Osteocyte (in vitro differentiated cells): ENCODE data around the gene TET3. TPM values are rescaled to one million over a fixed set of nuclear protein-coding genes. Genes with fewer than 3 reads are reported as not detected.

Experiments
- DNase-seq: peaks from one replicate; pipeline ENCODE4 v3.0.0; 2021; ENCODE audit warnings: mixed read lengths; ENCODE audit not compliant: unreplicated experiment; ENCODE audit errors: extremely low spot score
- H3K27ac Mint-ChIP-seq: one replicate; pipeline ENCODE4 v1.8.0; 2021; ENCODE audit warnings: mild to moderate bottlenecking, mixed read lengths; ENCODE audit not compliant: unreplicated experiment
- H3K27me3 Mint-ChIP-seq: one replicate; pipeline ENCODE4 v1.8.0; 2021; ENCODE audit warnings: mixed read lengths; ENCODE audit not compliant: unreplicated experiment
- H3K36me3 Mint-ChIP-seq: one replicate; pipeline ENCODE4 v1.8.0; 2021; ENCODE audit warnings: mixed read lengths; ENCODE audit not compliant: unreplicated experiment
- H3K4me1 Mint-ChIP-seq: one replicate; pipeline ENCODE4 v1.8.0; 2021; ENCODE audit warnings: mixed read lengths; ENCODE audit not compliant: unreplicated experiment
- H3K4me3 Mint-ChIP-seq: one replicate; pipeline ENCODE4 v1.8.0; 2021; ENCODE audit warnings: mild to moderate bottlenecking, moderate library complexity, mixed read lengths; ENCODE audit not compliant: unreplicated experiment
- H3K9me3 Mint-ChIP-seq: one replicate; pipeline ENCODE4 v1.8.0; 2021; ENCODE audit warnings: mixed read lengths; ENCODE audit not compliant: unreplicated experiment
- total RNA-seq: library from RNA; stranded (reverse); gene quantifications from 2 replicates; pipeline ENCODE4 v1.2.1, GENCODE V29; 2021
- TF ChIP-seq, protein P1 (sequence below): fragments of 200-600 bp; sonication (generic); IDR thresholded peaks from 2 replicates; pipeline ENCODE4 v1.5.0; 2021; ENCODE audit warnings: antibody characterized with exemption, mild to moderate bottlenecking, moderate library complexity

The TET3 gene
- total RNA-seq, 1 donor from 2014 or later: 26.5 TPM

DNA sequence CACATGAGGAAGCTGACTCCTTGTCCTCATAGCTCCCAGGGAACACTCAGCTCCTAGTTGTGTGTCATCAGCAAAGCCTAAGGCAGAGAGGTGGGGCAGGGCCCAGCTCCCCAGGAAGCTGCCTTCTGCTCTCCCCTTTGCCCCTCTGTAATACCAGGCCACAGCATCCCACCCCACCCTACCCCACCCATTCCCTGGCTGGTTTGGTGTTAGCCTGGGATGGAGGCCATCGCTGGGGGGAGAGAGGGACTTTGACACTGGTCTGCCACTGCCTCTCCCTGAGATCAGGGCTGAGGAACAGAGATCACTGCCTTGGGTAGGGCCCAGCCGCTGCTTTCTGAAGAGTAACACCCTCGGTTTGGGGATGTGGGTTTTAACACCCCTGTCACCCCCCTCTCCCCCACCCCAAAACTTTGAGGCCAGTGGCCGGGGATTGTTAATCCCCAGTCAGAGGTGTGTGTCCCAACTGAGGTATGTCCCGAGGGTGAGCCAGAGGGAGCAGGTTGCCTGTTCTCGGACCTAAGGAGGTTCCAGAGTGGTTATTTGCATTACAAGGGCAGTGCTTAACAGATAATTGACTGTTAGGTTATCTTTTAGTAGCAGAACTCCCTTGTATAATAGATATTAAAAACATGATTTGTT, 41.4 kb downstream of the TET3 start:
- Mint-ChIP-seq H3K36me3 (peaks cover 4% of the 10 kb centered on the region), H3K4me1 (peaks cover 33% of the 10 kb centered on the region), H3K27me3 (no peaks in the 10 kb centered on the region), H3K4me3 (no peak overlapping the region), H3K9me3 (no peaks in the 10 kb centered on the region), H3K27ac (no peak overlapping the region)
- DNase-seq: no peak
- TF ChIP-seq, protein P1, sequence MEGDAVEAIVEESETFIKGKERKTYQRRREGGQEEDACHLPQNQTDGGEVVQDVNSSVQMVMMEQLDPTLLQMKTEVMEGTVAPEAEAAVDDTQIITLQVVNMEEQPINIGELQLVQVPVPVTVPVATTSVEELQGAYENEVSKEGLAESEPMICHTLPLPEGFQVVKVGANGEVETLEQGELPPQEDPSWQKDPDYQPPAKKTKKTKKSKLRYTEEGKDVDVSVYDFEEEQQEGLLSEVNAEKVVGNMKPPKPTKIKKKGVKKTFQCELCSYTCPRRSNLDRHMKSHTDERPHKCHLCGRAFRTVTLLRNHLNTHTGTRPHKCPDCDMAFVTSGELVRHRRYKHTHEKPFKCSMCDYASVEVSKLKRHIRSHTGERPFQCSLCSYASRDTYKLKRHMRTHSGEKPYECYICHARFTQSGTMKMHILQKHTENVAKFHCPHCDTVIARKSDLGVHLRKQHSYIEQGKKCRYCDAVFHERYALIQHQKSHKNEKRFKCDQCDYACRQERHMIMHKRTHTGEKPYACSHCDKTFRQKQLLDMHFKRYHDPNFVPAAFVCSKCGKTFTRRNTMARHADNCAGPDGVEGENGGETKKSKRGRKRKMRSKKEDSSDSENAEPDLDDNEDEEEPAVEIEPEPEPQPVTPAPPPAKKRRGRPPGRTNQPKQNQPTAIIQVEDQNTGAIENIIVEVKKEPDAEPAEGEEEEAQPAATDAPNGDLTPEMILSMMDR: no peak

DNA sequence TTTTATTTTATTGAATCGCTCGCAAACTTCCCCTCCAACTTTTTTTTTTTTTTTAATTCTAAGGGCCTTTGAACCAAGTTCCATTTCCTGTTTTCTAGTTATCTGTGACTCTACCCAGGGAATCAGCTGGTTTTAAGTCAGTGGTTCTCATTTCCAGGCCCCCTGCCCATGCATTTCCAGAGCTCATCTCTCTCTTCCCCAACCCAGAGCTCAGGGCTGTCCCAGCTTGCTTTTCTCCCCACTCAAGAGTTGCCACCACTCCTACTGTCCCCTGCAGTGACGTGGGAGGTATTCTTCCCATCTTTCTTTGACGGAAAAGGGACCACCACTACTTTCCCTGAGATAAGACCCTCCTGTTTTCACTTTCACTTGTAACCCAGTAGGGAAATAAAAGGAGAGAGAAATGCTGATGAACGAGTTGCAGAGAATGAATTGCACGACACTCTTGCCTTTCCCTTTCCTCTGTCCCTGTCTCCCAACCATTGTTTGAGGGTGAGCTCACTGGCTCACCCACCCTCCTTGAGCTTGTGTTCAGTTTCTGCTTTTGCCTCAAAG, 42.1 kb downstream of the TET3 start:
- peaks cover 4% of the 10 kb centered on the region for H3K36me3 Mint-ChIP-seq
- H3K4me1 Mint-ChIP-seq: peaks cover 34% of the 10 kb centered on the region
- H3K27ac Mint-ChIP-seq: peak overlapping the region; percentile 38
- TF ChIP-seq, protein P1: no peak
- peak; percentile 36 for DNase-seq
- H3K4me3 Mint-ChIP-seq: no peak overlapping the region
- no peaks in the 10 kb centered on the region for H3K9me3 Mint-ChIP-seq
- H3K27me3 Mint-ChIP-seq: no peaks in the 10 kb centered on the region

DNA sequence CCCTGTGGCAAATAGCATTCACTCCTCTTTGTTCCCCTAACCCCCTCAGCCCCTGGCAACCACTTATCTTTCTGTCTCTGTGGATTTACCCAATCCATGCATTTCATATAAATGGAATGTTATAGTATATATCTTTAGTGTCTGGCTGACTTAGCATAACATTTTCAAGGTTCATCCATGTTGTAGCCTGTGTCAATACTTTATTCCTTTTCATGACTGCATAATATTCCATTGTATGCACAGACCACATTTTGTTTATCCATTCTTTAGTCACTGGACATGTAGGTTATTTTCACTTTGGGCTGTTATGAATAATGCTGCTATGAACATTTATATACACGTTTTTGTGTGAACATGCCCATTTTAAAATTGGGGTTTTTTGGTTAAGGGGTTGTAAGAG, 42.8 kb downstream of the TET3 start:
- H3K4me3 Mint-ChIP-seq: no peak overlapping the region
- peaks cover 4% of the 10 kb centered on the region for H3K36me3 Mint-ChIP-seq
- peaks cover 35% of the 10 kb centered on the region for H3K4me1 Mint-ChIP-seq
- H3K27ac Mint-ChIP-seq: no peak overlapping the region
- DNase-seq: no peak
- H3K27me3 Mint-ChIP-seq: no peaks in the 10 kb centered on the region
- TF ChIP-seq, protein P1: no peak
- H3K9me3 Mint-ChIP-seq: no peaks in the 10 kb centered on the region

DNA sequence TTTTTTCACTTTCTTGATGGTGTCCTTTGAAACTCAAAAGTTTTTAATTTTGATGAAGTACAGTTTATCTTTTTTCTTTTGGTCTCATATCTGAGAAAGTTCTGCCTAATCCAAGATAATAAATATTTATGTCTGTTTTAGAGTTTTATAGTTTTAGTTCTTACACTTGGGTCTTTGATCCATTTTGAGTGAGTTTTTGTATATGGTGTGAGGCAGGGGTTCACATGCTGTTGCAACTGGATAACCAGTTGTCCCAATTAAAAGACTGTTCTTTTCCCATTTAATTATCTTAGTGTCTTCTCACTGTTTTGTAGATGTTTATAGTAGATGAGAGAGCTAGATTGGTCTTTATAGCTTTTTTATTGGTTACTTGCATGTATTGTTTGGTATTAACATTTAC, 43.6 kb downstream of the TET3 start:
- no peak overlapping the region for H3K27ac Mint-ChIP-seq
- no peak for DNase-seq
- peaks cover 39% of the 10 kb centered on the region for H3K4me1 Mint-ChIP-seq
- H3K4me3 Mint-ChIP-seq: no peak overlapping the region
- TF ChIP-seq, protein P1: no peak
- peaks cover 4% of the 10 kb centered on the region for H3K36me3 Mint-ChIP-seq
- no peaks in the 10 kb centered on the region for H3K27me3 Mint-ChIP-seq
- H3K9me3 Mint-ChIP-seq: no peaks in the 10 kb centered on the region

DNA sequence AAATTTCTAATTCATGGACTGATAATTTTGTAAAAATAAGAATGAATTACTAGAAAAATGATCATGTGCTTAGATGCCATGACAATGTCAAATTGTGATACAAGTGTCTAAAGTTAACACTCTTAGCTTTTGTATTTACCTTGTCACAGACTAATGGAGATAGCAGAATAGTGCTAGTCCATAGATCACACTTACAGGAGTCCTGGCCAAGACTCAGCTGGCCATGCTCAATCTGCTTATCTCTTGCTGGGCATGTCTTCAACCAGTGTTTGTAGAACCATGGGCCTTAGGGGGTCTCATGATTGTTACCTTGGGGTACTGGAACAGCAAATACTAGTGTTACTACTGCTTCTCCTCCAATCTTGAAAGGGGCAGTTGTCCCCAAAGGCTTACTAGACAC, 44.0 kb downstream of the TET3 start:
- Mint-ChIP-seq H3K9me3 (no peaks in the 10 kb centered on the region), H3K36me3 (peaks cover 4% of the 10 kb centered on the region), H3K4me1 (peaks cover 38% of the 10 kb centered on the region), H3K4me3 (no peak overlapping the region), H3K27me3 (no peaks in the 10 kb centered on the region), H3K27ac (no peak overlapping the region)
- TF ChIP-seq, protein P1: no peak
- DNase-seq: no peak
